HG03354 (cell line): Measurements from ENCODE around the gene C6orf58.
"Not testable (repeated sequence)": the region's sequence is repeated elsewhere in the genome, so short reads cannot be mapped to it uniquely, and the experiment has no call there.

ENCODE experiments used
- ATAC-seq: cut with Tn5 transposase; IDR thresholded peaks from one replicate; pipeline ENCODE4 v1.9.1; 2021; ENCODE audit warnings: mild to moderate bottlenecking; ENCODE audit not compliant: unreplicated experiment, poor library complexity, severe bottlenecking

The C6orf58 gene

DNA sequence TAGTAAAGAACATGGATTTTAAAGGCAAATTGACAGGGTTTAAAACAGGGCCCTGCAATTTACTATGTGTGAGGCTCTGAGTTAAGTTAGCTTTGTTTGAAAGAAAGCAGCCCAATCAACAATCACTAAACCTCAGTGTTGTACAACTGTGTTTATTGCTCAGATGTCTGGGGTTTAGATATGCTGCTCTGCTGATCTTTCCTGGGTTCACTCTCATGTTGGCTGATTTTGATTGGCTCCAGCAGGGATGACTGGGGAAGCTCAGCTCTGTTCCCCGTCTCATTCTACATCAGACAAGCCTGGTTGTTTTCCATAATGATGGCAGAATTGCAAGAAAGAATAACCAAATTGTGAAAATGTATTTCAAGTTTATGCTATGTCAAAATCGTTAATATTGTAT, 10.9 kb downstream of the C6orf58 start:
- no peak for ATAC-seq

DNA sequence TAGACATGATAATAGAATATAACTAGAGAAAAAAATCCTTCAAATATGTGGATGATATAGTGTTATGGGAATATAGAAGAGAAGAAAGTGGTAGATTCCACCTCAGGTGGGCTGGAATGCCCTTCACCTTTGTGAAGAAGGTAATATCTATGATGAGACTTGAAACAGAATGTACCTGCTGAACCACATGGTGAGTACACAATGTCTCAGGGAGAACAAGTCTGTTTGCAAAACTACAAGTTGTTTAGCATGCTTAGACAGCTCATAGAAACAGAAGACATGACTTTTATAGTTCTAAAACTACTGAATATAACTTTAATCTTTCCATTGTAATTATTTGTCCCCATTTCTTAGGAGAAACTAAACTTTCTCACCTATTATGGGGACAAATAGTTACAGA, 12.2 kb downstream of the C6orf58 start:
- no peak for ATAC-seq

DNA sequence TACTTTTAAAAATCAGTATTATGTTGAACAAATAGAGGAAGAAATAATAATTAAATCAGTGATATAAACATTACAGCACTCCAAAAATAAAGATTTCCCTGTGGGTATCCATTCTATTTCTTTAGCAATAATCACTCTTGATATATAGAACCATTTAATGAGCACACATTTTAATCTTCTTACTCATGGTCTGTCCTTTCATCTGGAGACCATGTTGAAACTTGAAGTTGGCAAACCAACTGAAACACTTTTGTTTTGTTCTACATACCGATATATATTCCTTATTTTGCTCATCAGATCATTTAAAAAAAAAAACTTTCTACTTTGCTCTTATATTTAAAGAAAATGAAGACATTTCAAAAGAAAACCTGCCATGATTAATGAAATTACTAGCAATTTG, 13.4 kb downstream of the C6orf58 start:
- ATAC-seq = no peak

DNA sequence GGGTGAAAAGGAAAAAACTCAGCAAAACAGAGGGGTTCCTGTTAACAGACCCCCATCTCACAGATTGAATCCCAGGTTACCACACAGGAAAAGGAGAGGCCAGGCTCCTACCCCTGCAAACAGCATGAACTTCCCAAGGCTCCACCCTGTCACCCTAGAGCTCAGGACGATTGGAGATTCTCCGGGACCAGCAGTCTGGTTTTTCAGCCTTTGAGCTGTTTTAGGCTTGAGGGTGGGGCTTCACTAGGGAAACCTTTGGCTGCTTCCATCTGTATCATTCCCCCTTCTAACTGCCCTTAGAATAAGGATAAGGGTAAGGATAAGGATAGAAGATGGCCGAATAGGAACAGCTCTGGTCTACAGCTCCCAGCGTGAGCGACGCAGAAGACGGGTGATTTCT, 16.0 kb downstream of the C6orf58 start:
- no peak for ATAC-seq

DNA sequence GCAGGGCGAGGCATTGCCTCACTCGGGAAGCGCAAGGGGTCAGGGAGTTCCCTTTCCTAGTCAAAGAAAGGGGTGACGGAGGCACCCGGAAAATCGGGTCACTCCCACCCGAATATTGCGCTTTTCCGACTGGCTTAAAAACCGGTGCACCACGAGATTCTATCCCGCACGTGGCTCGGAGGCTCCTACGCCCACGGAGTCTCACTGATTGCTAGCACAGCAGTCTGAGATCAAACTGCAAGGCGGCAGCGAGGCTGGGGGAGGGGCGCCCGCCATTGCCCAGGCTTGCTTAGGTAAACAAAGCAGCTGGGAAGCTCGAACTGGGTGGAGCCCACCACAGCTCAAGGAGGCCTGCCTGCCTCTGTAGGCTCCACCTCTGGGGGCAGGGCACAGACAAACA, 16.5 kb downstream of the C6orf58 start:
- not testable (repeated sequence) for ATAC-seq

DNA sequence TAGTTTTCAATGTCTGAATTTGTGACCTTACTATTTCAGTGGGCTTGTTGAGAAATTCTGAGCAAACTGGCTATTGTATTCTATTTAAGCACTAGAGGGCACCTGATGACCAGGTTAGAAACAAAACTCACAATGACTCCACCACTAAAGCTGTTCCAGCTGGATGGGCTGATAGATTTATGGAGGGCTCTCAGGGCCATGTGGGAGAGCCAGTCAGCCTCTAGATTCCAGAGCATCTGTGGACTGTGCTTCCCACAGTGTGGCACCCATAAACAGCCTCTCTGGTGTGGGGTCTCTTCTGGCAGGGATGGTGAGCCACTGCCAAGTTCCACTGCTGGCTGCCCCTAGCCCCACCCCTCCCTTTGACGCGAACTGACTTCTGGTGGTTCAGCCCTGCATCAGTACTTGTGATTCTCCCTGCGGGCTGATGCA, 29.2 kb downstream of the C6orf58 start:
- no peak for ATAC-seq

DNA sequence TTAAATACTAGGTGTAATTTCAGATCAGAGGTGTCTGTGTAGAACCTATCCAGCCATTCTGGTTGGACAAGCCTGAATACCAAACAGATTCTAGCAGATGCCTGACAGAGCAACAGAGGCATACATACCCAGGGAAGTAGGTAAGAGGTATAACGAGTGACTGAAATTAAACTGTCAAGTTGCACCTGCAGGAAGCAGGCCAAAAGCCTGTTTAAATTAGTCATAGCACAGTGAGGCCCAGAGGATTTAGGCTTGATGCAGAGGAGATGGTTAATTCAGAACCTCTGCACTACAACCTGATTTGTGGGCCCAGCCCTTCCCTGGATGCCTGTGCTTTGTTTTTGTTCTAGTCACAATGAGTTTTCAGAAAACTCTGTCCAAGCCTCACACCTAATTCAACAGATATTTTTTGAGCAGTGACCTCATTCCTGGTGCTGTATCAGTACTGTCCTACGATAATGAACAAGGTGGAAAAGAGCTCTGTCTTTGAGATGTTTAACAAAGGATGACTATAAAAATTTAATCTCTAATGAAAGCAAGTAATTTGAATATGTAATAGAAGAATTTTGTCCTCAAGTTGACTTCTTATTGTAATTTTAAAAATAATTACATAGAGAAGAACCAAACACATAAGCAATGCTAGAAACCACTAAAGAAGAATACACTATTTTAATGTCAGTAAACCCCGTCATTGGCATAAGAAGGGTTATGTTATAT, 31.7 kb downstream of the C6orf58 start:
- no peak for ATAC-seq

DNA sequence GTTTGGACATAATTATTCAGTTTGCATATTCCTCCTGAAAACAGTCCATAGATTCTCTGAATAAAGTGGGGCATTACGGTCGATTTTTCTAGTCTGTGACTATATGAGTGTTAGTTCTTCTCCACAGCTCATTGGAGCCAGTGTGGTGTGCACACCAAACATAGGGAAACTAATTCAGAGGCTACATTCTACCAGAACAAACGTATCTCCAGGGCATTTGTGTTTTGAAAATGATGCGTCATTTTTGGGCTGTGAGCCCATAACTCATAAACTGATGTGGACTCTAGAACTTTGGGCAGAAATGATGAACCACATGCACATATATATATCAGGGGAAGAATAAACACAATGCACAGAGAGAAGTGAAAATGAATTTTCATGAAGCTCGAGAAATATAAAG, 41.8 kb downstream of the C6orf58 start:
- no peak for ATAC-seq

DNA sequence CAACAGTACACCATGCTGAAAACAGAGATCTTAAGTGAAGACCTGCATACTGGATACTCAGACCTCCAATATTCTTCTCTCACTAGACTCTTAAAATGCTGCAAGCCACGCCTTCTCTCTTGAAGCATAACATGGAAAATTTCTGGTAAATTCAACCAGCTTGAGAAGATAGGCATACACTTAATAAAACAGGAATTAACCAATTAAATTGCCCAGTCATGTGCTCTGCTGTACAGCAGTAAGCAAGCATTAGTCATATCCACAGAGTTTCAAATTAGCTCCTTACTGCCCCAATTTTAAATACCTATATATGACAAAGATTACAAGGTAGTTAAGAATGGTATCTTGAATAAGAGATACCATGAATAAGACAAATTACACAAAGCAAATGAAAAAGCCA, 53.8 kb downstream of the C6orf58 start:
- no peak for ATAC-seq

DNA sequence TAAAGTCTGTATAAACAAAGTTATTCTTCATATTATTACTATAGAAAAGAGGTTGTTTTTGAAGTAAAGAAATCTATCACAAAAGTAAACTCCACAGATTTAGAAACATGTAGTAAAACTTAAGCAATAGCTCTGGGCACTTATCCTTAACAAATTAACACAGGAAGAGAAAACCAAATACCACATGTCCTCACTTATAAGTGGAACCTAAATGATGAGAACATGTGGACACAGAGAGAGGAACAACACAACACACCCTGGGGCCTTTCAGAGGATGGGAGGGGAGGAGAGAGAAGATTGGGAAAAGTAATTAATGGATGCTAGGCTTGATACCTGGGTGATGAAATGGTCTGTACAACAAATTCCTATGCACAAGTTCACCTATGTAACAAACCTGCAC, 57.2 kb downstream of the C6orf58 start:
- ATAC-seq = no peak

DNA sequence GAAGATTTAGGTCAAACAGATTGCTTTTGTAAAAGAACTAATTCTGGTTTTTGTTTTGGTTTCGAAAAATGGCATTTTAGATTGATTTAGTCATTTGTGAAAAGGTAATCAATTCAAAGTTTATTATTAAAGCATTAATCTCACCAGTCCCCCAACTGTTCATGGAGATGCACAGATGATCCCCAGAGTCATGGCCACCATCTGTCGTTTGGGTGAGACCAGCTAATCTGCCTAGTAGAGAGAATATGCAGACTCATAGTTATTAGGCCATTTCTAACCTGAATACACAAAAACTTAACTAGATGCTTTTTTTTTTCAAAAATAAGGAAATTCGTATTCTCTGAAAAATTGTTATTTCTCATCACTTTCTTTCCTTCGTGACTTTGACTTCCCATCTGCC, 58.1 kb downstream of the C6orf58 start:
- ATAC-seq = no peak

DNA sequence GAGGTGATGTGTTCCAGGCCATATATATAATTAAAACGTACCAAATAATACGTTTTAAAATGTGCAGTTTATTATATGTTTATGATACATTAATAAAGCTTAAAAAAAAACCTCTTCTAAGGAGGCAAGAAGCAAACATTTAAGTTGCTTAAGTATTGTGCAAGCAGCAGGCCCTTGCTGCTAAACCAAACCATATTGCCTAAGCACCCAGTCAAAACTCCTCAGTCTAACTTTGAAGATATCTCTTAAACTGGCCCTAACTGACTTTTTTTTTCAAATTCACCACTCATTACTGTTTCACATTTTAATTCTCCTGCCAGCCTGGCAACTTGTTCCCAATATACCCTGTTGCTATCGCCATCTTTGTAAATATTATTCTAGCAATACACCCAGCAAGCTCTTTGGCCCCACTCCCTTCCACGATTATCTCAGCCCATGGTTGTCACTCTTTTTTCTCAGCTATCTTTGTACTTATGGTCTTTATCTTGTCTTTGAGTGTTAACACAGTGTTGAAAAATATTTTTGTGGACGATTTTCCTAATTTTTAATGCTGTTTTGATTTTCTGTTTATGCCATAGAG, 60.9 kb downstream of the C6orf58 start:
- no peak for ATAC-seq
